D721Med (cell line): ENCODE results near the gene SLX4IP.
"Not testable (repeated sequence)": the region's sequence is repeated elsewhere in the genome, so short reads cannot be mapped to it uniquely, and the experiment has no call there.

Experiments used
- DNase-seq: peaks from one replicate; pipeline ENCODE4 v3.0.0; 2011; ENCODE audit warnings: low spot score; ENCODE audit not compliant: insufficient read length
- FAIRE-seq: peaks from 2 replicates; lab custom pipeline; 2011; peaks lifted over from hg19 to GRCh38; lab: Jason Lieb, UNC
- TF ChIP-seq, protein P1 (sequence below): IDR thresholded peaks from 2 replicates; pipeline ENCODE4 v1.5.1; 2012; ENCODE audit warnings: mild to moderate bottlenecking, control low read depth; ENCODE audit not compliant: insufficient read depth; ENCODE audit errors: missing control alignments

The SLX4IP gene

DNA sequence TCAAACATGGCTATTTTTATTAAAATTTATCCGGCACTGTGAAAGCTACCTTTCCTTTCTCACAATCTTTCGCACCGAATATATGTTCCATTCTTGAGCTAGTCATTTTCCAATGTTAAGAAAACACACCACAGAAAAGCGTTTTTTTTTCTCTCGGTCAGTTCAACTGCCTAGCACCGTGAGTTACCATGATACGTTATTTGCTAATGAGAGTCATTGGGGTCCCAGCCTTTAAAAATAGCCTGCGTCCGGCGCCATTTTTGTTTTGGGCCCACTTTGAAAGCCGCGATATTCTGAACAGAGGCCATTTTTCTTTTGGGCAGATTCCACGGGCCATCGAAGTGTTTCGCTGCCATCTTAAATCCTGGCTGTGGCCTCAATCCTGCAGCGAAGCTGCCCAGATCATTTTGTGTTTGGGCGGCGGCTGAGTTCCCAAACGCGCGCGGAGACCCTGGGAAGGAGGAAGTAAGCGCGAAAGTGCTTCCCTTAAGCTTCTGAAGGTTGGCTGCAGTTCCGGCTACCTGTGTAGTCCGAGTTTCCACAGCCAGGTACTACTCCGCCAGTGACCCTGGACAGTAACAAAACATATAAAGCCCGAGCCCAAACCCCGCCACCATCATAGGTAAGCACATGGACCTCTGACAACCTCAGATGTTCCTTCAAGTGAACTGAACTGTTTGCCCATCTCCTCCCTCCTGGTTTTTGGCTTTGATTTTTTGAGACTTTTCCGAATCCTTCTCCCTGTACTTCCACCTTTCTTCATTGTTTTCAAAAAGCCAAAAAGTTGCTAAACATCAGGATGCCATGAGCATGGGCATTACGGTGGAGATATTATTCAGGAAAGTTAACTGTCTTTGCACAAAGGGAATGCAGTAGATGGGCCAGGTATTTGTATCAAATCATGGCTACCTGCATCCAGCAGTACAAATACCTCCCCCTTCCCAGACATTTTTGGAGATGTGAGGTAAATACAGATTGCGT is at the start of gene SLX4IP:
Gene SLX4IP, plus strand, starts transcription at position 474 of the 981 bp plus-strand sequence. CDS start 22,900 bp downstream, outside the sequence.
- FAIRE-seq (no peak), DNase-seq (no peak)
- TF ChIP-seq, protein P1, sequence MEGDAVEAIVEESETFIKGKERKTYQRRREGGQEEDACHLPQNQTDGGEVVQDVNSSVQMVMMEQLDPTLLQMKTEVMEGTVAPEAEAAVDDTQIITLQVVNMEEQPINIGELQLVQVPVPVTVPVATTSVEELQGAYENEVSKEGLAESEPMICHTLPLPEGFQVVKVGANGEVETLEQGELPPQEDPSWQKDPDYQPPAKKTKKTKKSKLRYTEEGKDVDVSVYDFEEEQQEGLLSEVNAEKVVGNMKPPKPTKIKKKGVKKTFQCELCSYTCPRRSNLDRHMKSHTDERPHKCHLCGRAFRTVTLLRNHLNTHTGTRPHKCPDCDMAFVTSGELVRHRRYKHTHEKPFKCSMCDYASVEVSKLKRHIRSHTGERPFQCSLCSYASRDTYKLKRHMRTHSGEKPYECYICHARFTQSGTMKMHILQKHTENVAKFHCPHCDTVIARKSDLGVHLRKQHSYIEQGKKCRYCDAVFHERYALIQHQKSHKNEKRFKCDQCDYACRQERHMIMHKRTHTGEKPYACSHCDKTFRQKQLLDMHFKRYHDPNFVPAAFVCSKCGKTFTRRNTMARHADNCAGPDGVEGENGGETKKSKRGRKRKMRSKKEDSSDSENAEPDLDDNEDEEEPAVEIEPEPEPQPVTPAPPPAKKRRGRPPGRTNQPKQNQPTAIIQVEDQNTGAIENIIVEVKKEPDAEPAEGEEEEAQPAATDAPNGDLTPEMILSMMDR = no peak

DNA sequence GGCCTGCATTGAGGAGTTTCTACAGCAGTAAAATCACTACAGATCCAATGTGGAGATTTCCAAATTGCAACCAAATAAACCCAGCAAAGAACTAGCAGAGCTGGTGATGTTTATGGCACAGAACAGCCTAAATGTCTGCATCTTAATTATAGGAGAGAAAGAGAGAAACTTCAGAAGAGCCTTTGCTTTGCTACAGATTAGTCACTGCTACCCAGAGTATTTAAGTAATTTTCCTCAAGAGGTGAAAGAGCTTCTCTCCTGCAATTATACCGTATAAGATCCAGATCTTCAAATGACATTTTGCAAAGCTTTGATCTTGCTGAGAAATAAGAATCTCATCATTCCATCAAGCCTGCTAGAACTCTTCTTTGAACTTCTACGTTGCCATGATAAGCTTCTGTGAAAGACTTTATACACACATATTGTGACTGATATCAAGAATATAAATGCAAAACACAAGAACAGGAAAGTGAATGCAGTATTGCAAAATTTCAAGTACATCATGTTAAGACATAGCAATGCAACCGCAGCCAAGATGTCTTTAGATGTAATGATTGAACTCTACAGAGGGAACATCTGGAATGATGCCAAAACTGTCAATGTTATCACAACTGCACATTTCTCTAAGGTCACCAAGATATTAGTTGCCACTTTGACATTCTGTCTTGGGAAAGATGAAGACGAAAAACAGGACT is 49.1 kb upstream of the SLX4IP start:
- no peak for DNase-seq
- FAIRE-seq = no peak
- TF ChIP-seq, protein P1 = no peak

DNA sequence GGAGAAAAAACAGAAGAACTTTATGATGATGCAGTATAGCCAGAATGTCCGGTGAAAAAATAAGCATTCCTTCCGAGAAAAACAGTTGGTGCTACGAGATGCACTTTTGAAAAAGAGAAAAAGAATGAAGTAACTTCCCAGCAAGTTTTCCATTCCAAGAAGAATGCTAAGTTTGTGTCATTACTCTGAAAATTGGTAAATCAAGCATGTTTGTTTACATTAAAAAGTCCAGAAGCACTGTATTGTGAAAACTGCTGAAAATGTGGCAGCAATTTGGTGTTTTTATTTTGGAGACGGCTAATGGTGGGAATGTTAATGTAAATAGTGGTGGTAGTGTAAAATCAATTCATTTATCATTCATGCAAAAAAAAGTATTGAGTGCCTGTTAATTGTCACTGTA is 47.4 kb upstream of the SLX4IP start:
- FAIRE-seq = no peak
- no peak for DNase-seq
- TF ChIP-seq, protein P1 = no peak

DNA sequence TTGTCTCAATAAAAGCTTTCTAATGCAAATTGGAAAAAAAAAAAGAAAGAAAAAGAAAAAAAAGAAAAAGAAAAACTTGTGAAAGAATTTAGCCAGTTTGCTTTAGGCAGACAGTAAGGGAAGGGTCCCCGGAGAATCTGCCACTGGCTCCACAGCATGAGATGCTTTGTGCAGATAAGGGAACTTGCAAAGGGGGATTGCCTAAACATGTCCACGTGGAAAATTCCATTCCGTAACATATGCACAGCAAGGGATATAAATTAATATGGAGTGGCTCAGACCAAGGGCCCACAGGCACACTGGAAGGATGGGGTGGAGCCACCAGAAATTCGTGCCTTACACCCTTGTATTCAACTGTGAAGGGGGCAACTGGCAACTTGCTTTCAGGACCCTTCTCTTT is 46.5 kb upstream of the SLX4IP start:
- DNase-seq (no peak), FAIRE-seq (no peak)
- TF ChIP-seq, protein P1 = no peak

DNA sequence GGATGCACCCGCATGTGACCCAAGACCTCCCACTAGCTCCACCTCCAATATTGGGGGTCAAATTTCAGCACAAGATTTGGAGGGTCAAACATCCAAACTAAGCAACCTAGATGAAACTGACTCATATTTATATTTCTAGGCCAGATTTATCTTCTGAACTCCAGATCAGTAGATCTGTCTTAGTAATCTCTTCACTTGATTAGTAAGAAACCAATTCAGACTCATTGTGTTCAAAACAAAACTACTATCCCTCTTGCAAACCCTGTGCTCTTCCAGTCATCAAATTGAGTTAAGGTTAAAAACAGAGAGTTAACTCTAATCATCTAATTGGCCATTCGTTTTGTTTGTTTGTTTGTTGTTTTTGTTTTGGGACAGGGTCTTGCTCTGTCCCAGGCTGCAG is 44.4 kb upstream of the SLX4IP start:
- FAIRE-seq (no peak), DNase-seq (no peak)
- TF ChIP-seq, protein P1 = no peak

DNA sequence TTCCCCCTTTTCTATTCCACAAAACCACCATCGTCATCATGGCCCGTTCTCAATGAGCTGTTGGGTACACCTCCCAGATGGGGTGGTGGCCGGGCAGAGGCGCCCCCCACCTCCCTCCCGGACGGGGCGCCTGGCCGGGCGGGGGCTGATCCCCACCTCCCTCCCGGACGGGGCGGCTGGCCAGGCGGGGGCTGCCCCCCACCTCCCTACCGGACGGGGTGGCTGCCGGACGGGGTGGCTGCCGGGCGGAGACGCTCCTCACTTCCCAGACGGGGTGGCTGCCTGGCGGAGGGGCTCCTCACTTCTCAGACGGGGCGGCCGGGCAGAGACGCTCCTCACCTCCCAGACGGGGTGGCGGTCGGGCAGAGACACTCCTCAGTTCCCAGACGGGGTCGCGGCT is 40.4 kb upstream of the SLX4IP start:
- FAIRE-seq = not testable (repeated sequence)

DNA sequence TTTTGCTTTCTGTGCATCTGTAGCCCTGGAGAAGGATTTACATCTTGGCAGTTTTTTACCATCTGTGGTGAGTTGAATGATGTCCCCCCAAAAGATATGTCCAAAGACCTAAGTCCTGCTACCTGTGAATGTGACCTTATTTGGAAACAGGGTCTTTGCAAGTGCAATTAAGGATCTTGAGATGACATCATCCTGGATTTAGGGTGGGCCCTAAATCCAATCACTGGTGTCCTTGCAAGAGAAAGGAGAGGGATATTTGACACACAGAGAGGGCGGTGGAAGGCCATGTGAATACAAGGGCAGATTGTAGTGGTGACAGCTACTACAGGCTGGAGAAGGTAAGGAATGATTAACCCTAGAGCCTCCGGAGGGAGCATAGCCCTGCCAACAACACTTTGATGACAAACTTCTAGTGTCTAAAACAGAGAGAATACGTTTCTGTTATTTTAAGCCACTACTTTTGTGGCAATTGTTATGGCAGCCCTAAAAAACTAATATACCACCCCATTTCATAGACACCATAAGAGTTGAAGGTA is 36.2 kb upstream of the SLX4IP start:
- TF ChIP-seq, protein P1 = no peak
- no peak for DNase-seq
- FAIRE-seq = no peak

More for the DNA sequence above, 40.4 kb upstream of the SLX4IP start:
- not testable (repeated sequence) for DNase-seq
